Measurements from ENCODE around the gene TENM4. TPM values are rescaled to one million over a fixed set of nuclear protein-coding genes. Genes with fewer than 3 reads are reported as not detected.

Gene TENM4
- total and polyA plus RNA-seq, 4 donors, result 0.02 to 0.33 (median 0.14) TPM

- Histone ChIP-seq H3K36me3 (ENCODE audit: control insufficient read depth in 4 of 4, insufficient read depth in 3 of 4, low read depth in 1 of 4, low read length in 3 of 4) (no peaks in the 10 kb centered on the region), H3K27ac (ENCODE audit: low read depth in 1 of 2, low read length in 2 of 2) (no peak overlapping the region), H3K4me3 (ENCODE audit: low read depth in 1 of 3, low read length in 3 of 3) (no peak overlapping the region), H3K9ac (ENCODE audit: low read depth in 1 of 2, low read length in 2 of 2) (no peak overlapping the region), H3K9me3 (ENCODE audit: control insufficient read depth in 4 of 4, low read length in 3 of 4) (peaks cover 0 to 4% (median 0%) of the 10 kb centered on the region in 4 donors), H3K27me3 (ENCODE audit: control insufficient read depth in 4 of 4, insufficient read depth in 4 of 4, low read length in 3 of 4) (peaks cover 0 to 2% (median 0%) of the 10 kb centered on the region in 4 donors), H3K4me1 (ENCODE audit: control insufficient read depth in 4 of 4, insufficient read depth in 4 of 4, low read length in 3 of 4) (no peaks in the 10 kb centered on the region)
- TF ChIP-seq RAD21 (IDR thresholded peaks at IDR 0.05) (no peak), REST (IDR thresholded peaks at IDR 0.05) (no peak), NR2F2 (IDR thresholded peaks at IDR 0.05) (no peak), SP1 (IDR thresholded peaks at IDR 0.05) (no peak), HNF4G (IDR thresholded peaks at IDR 0.05) (no peak), MAX (IDR thresholded peaks at IDR 0.05) (no peak), HNF4A (conservative IDR thresholded peaks at IDR 0.05) (no peak), RXRA (IDR thresholded peaks at IDR 0.05) (no peak), FOXA1 (IDR thresholded peaks at IDR 0.05) (no peak)
- DNase-seq (ENCODE audit: low spot score), result no peak
- 92% methylated on average over 3 of the region's 3 CpGs for WGBS
Measured at GRCh38 chr11:79094616-79095015, 346.2 kb downstream of the TENM4 start.

- no peak overlapping the region for H3K4me3 ChIP-seq (ENCODE audit: low read depth in 1 of 3, low read length in 3 of 3)
- WGBS, result 85% methylated on average over 1 of the region's 1 CpG
- no peak overlapping the region for H3K27ac ChIP-seq (ENCODE audit: low read depth in 1 of 2, low read length in 2 of 2)
- H3K4me1 ChIP-seq (ENCODE audit: control insufficient read depth in 4 of 4, insufficient read depth in 4 of 4, low read length in 3 of 4), result no peaks in the 10 kb centered on the region
- TF ChIP-seq JUND (IDR thresholded peaks at IDR 0.05), result no peak
- no peak for TF ChIP-seq FOXA2 (IDR thresholded peaks at IDR 0.05)
- TF ChIP-seq NR2F2 (IDR thresholded peaks at IDR 0.05), result no peak
- TF ChIP-seq MAX (IDR thresholded peaks at IDR 0.05), result no peak
- no peak for DNase-seq (ENCODE audit: low spot score)
- no peak overlapping the region for H3K9ac ChIP-seq (ENCODE audit: low read depth in 1 of 2, low read length in 2 of 2)
- peaks cover 0 to 2% (median 0%) of the 10 kb centered on the region in 4 donors for H3K27me3 ChIP-seq (ENCODE audit: control insufficient read depth in 4 of 4, insufficient read depth in 4 of 4, low read length in 3 of 4)
- H3K36me3 ChIP-seq (ENCODE audit: control insufficient read depth in 4 of 4, insufficient read depth in 3 of 4, low read depth in 1 of 4, low read length in 3 of 4), result no peaks in the 10 kb centered on the region
- H3K9me3 ChIP-seq (ENCODE audit: control insufficient read depth in 4 of 4, low read length in 3 of 4), result peaks cover 0 to 4% (median 0%) of the 10 kb centered on the region in 4 donors
Measured at GRCh38 chr11:79092791-79093353, 348.0 kb downstream of the TENM4 start.

GRCh38 chr11:79090191-79090705 is 350.6 kb downstream of the TENM4 start:
- 84% methylated on average over 8 of the region's 8 CpGs for WGBS
- no peak overlapping the region for H3K4me3 ChIP-seq (ENCODE audit: low read depth in 1 of 3, low read length in 3 of 3)
- H3K4me1 ChIP-seq (ENCODE audit: control insufficient read depth in 4 of 4, insufficient read depth in 4 of 4, low read length in 3 of 4), result no peaks in the 10 kb centered on the region
- H3K9me3 ChIP-seq (ENCODE audit: control insufficient read depth in 4 of 4, low read length in 3 of 4), result peaks cover 0 to 4% (median 0%) of the 10 kb centered on the region in 4 donors
- H3K27me3 ChIP-seq (ENCODE audit: control insufficient read depth in 4 of 4, insufficient read depth in 4 of 4, low read length in 3 of 4), result peaks cover 0 to 2% (median 0%) of the 10 kb centered on the region in 4 donors
- no peaks in the 10 kb centered on the region for H3K36me3 ChIP-seq (ENCODE audit: control insufficient read depth in 4 of 4, insufficient read depth in 3 of 4, low read depth in 1 of 4, low read length in 3 of 4)
- no peak for DNase-seq (ENCODE audit: low spot score)
- no peak overlapping the region for H3K9ac ChIP-seq (ENCODE audit: low read depth in 1 of 2, low read length in 2 of 2)
- H3K27ac ChIP-seq (ENCODE audit: low read depth in 1 of 2, low read length in 2 of 2), result no peak overlapping the region
- TF ChIP-seq FOXA2 (IDR thresholded peaks at IDR 0.05), result no peak
- no peak for TF ChIP-seq SP1 (IDR thresholded peaks at IDR 0.05)
- TF ChIP-seq YY1 (IDR thresholded peaks at IDR 0.05), result no peak
- no peak for TF ChIP-seq RXRA (IDR thresholded peaks at IDR 0.05)
- TF ChIP-seq JUND (IDR thresholded peaks at IDR 0.05), result no peak
- no peak for TF ChIP-seq TAF1 (conservative IDR thresholded peaks at IDR 0.05)
- no peak for TF ChIP-seq GABPA (IDR thresholded peaks at IDR 0.05 in 1 of 2, conservative IDR thresholded peaks at IDR 0.05 in 1 of 2)
- no peak for TF ChIP-seq EGR1 (IDR thresholded peaks at IDR 0.05; ENCODE audit: low read depth in 2 of 2)
- TF ChIP-seq CTCF (IDR thresholded peaks at IDR 0.05; ENCODE audit: low read depth, low read length, missing input control), result no peak
- no peak for TF ChIP-seq FOXA1 (IDR thresholded peaks at IDR 0.05)
- TF ChIP-seq, protein P1, sequence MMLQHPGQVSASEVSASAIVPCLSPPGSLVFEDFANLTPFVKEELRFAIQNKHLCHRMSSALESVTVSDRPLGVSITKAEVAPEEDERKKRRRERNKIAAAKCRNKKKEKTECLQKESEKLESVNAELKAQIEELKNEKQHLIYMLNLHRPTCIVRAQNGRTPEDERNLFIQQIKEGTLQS (IDR thresholded peaks at IDR 0.05), result no peak
- no peak for TF ChIP-seq REST (IDR thresholded peaks at IDR 0.05)
- TF ChIP-seq HNF4G (IDR thresholded peaks at IDR 0.05), result no peak
- no peak for TF ChIP-seq MAX (IDR thresholded peaks at IDR 0.05)
